IMR-90 (cell line): Measurements from ENCODE around the gene KIF1B. TPM values are rescaled to one million over a fixed set of nuclear protein-coding genes. Genes with fewer than 3 reads are reported as not detected.

ENCODE experiments used
- ATAC-seq: fragments of 200-7000 bp; cut with Tn5 transposase; 2 replicates; pipeline ENCODE4 v1.9.1; 2020; ENCODE audit warnings: low read depth, mild to moderate bottlenecking, moderate library complexity
- BruUV-seq: library from RNA; stranded (reverse); fragments of 400-500 nt; replicated peaks from 2 replicates; lab custom pipeline; 2021; lab: Mats Ljungman, UMichigan
- CTCF ChIA-PET: fragments of 300-600 bp; formaldehyde crosslinking; extraction: SDS; loops from one replicate; lab custom pipeline; 2021; ENCODE audit warnings: antibody characterized with exemption; lab: Yijun Ruan, JAX
- POLR2A ChIA-PET: fragments of 300-600 bp; sonication (Branson Sonifier 250); formaldehyde crosslinking; loops from one replicate; lab custom pipeline; 2022; ENCODE audit warnings: antibody characterized with exemption; ENCODE audit not compliant: unreplicated experiment; lab: Charles Lee
- DNase-seq: peaks from one replicate; pipeline ENCODE4 v3.0.0; 2013
- H2AFZ ChIP-seq: replicated peaks from 2 replicates; pipeline ENCODE3; 2013; ENCODE audit warnings: low read length, mild to moderate bottlenecking; ENCODE audit not compliant: poor library complexity
- H2AK5ac ChIP-seq: 2 replicates; pipeline ENCODE4 v1.6.1; 2013; ENCODE audit warnings: low read depth, low read length, inconsistent platforms
- H2AK9ac ChIP-seq: replicated peaks from 2 replicates; pipeline ENCODE3; 2013; ENCODE audit warnings: mild to moderate bottlenecking, low read depth, low read length, moderate library complexity; ENCODE audit not compliant: poor library complexity
- H2BK120ac ChIP-seq: 2 replicates; pipeline ENCODE4 v1.6.1; 2013; ENCODE audit warnings: low read depth, low read length, inconsistent platforms
- H2BK15ac ChIP-seq: 3 replicates; pipeline ENCODE4 v1.6.1; 2013; ENCODE audit warnings: low read depth, low read length, inconsistent platforms
- H2BK20ac ChIP-seq: 2 replicates; pipeline ENCODE4 v1.6.1; 2013; ENCODE audit warnings: low read depth, mild to moderate bottlenecking, inconsistent platforms, low read length, moderate library complexity
- H2BK5ac ChIP-seq: 2 replicates; pipeline ENCODE4 v1.6.1; 2013; ENCODE audit warnings: mild to moderate bottlenecking, low read depth, low read length, inconsistent platforms; ENCODE audit not compliant: poor library complexity, severe bottlenecking
- H3K14ac ChIP-seq: replicated peaks from 2 replicates; pipeline ENCODE4 v1.6.1; 2013; ENCODE audit warnings: low read depth, low read length, inconsistent platforms
- H3K18ac ChIP-seq: 2 replicates; pipeline ENCODE4 v1.6.1; 2013; ENCODE audit warnings: low read depth, low read length, control low read depth
- H3K23ac ChIP-seq: 2 replicates; pipeline ENCODE4 v1.6.1; 2013; ENCODE audit warnings: low read depth, low read length, inconsistent platforms
- H3K27ac ChIP-seq: 2 replicates; pipeline ENCODE4 v1.5.1; 2013; ENCODE audit warnings: mild to moderate bottlenecking, control low read depth, low read length; ENCODE audit not compliant: insufficient read depth
- H3K27me3 ChIP-seq: 2 replicates; pipeline ENCODE4 v1.6.1; 2013; ENCODE audit warnings: low read length; ENCODE audit not compliant: control insufficient read depth, insufficient read depth
- H3K36me3 ChIP-seq: 2 replicates; pipeline ENCODE4 v1.6.1; 2013; ENCODE audit warnings: low read length, mixed read lengths; ENCODE audit not compliant: control insufficient read depth, insufficient read depth
- H3K4ac ChIP-seq: 2 replicates; pipeline ENCODE4 v1.6.1; 2013; ENCODE audit warnings: low read depth, low read length, inconsistent platforms
- H3K4me1 ChIP-seq: 2 replicates; pipeline ENCODE4 v1.6.1; 2013; ENCODE audit warnings: low read length, mixed read lengths; ENCODE audit not compliant: control insufficient read depth, insufficient read depth
- H3K4me2 ChIP-seq: 2 replicates; pipeline ENCODE4 v1.6.1; 2013; ENCODE audit warnings: low read depth, mild to moderate bottlenecking, control low read depth, low read length, moderate library complexity
- H3K4me3 ChIP-seq: 2 replicates; pipeline ENCODE4 v1.5.1; 2013; ENCODE audit warnings: low read depth, mild to moderate bottlenecking, control low read depth, low read length, moderate library complexity; ENCODE audit not compliant: insufficient read depth
- H3K56ac ChIP-seq: 2 replicates; pipeline ENCODE4 v1.6.1; 2013; ENCODE audit warnings: low read length, inconsistent platforms; ENCODE audit not compliant: insufficient read depth; ENCODE audit errors: extremely low read depth
- H3K79me1 ChIP-seq, 2 experiments: 2 replicates each; pipeline ENCODE4 v1.6.1; 2013; ENCODE audit warnings: low read length in 2 of 2, inconsistent platforms in 1 of 2, low read depth in 1 of 2
- H3K9ac ChIP-seq: 2 replicates; pipeline ENCODE4 v1.6.1; 2013; ENCODE audit warnings: low read depth, low read length, control low read depth
- H3K9me1 ChIP-seq: 2 replicates; pipeline ENCODE4 v1.6.1; 2013; ENCODE audit warnings: low read length, inconsistent platforms; ENCODE audit not compliant: insufficient read depth
- H3K9me3 ChIP-seq: 2 replicates; pipeline ENCODE4 v1.6.1; 2013; ENCODE audit warnings: low read length; ENCODE audit not compliant: control insufficient read depth, insufficient read depth
- H4K20me1 ChIP-seq: 2 replicates; pipeline ENCODE4 v1.6.1; 2013; ENCODE audit warnings: low read length, inconsistent platforms; ENCODE audit not compliant: insufficient read depth
- H4K5ac ChIP-seq: 2 replicates; pipeline ENCODE4 v1.6.1; 2013; ENCODE audit warnings: mild to moderate bottlenecking, low read depth, low read length, control low read depth
- H4K8ac ChIP-seq, 2 experiments: 2 replicates each; pipeline ENCODE4 v1.6.1; 2013; ENCODE audit warnings: low read depth in 2 of 2, low read length in 2 of 2, control low read depth in 1 of 2, inconsistent platforms in 1 of 2
- H4K91ac ChIP-seq: 2 replicates; pipeline ENCODE4 v1.6.1; 2013; ENCODE audit warnings: low read depth, low read length, inconsistent platforms; ENCODE audit not compliant: insufficient read depth
- CHD1 ChIP-seq: IDR thresholded peaks from 2 replicates; pipeline ENCODE4 v1.6.1; 2012; ENCODE audit warnings: low read depth, low read length, improper control_type of control experiment
- CTCF ChIP-seq: conservative IDR thresholded peaks from 2 replicates; pipeline ENCODE4 v1.5.1; 2012; ENCODE audit warnings: mild to moderate bottlenecking, low read depth, low read length, improper control_type of control experiment
- ELK1 ChIP-seq: fragments of 150-350 bp; IDR thresholded peaks from 2 replicates; pipeline ENCODE4 v1.6.1; 2016; ENCODE audit warnings: low read depth, mild to moderate bottlenecking, low read length, moderate library complexity, borderline replicate concordance
- FOS ChIP-seq: fragments of 150-350 bp; IDR thresholded peaks from 2 replicates; pipeline ENCODE4 v1.6.1; 2016; ENCODE audit warnings: low read depth, low read length
- MAFK ChIP-seq: IDR thresholded peaks from 2 replicates; pipeline ENCODE4 v1.6.1; 2012; ENCODE audit warnings: low read depth, low read length, improper control_type of control experiment
- MAZ ChIP-seq: IDR thresholded peaks from 2 replicates; pipeline ENCODE4 v1.6.1; 2012; ENCODE audit warnings: low read depth, mild to moderate bottlenecking, low read length, improper control_type of control experiment, moderate library complexity, borderline replicate concordance
- NFE2L2 ChIP-seq: fragments of 150-350 bp; IDR thresholded peaks from 2 replicates; pipeline ENCODE4 v1.6.1; 2016; ENCODE audit warnings: low read depth, mild to moderate bottlenecking, low read length
- POLR2A ChIP-seq: IDR thresholded peaks from 2 replicates; pipeline ENCODE4 v1.6.1; 2012; ENCODE audit warnings: mild to moderate bottlenecking, low read depth, low read length
- RFX5 ChIP-seq: IDR thresholded peaks from 2 replicates; pipeline ENCODE4 v1.8.0; 2012; ENCODE audit warnings: low read depth, mild to moderate bottlenecking, low read length, moderate library complexity
- SMC3 ChIP-seq: fragments of 150-350 bp; IDR thresholded peaks from 2 replicates; pipeline ENCODE4 v1.6.1; 2016; ENCODE audit warnings: low read depth, mild to moderate bottlenecking, antibody characterized with exemption, low read length, moderate library complexity
- USF2 ChIP-seq: fragments of 150-350 bp; IDR thresholded peaks from 2 replicates; pipeline ENCODE4 v1.6.1; 2017; ENCODE audit warnings: mild to moderate bottlenecking, antibody characterized with exemption, low read length, low read depth
- WGBS, 2 experiments: methylation state at CpG; one replicate each; pipeline versions ENCODE4 v1.1.5 to v1.1.7; 2013; ENCODE audit warnings: missing lambda C conversion rate in 2 of 2; ENCODE audit not compliant: insufficient read length in 1 of 2; ENCODE audit errors: extremely low coverage in 2 of 2; 5-methylcytosine and 5-hydroxymethylcytosine counted together
- dilution Hi-C: fragments of 300-500 bp; cut with HindIII; formaldehyde crosslinking; loops from one replicate; pipeline ENCODE4 v1.14.3; 2018; ENCODE audit warnings: low sequenced_read_pairs; ENCODE audit not compliant: unreplicated experiment
- in situ Hi-C: fragments of 300-500 bp; cut with MboI; formaldehyde crosslinking; loops from 3 replicates; pipeline ENCODE4 v1.14.3; 2019; ENCODE audit warnings: low sequenced_read_pairs, inconsistent platforms, mixed read lengths
- intact Hi-C: fragments of 100-400 bp; cut with micrococcal nuclease; formaldehyde crosslinking; loops from 2 replicates; pipeline ENCODE4 v1.10.0; 2022
- polyA plus RNA-seq, 3 experiments: library from polyadenylated mRNA; depleted of rRNA; stranded (reverse); fragments of >200 nt; gene quantifications; 2 replicates each; pipeline ENCODE4 v1.2.3, GENCODE V29; 2012; ENCODE audit warnings: low replicate concordance in 1 of 3
- total RNA-seq: library from RNA; depleted of rRNA; stranded (reverse); fragments of >200 nt; gene quantifications from 2 replicates; pipeline ENCODE4 v1.2.3, GENCODE V29; 2012

KIF1B gene
- total and polyA plus RNA-seq, 2 of the 4 experiments (the other 2 are of a cell fraction), result 13.0 to 21.1 TPM

- H3K18ac ChIP-seq, result no peak overlapping the region
- no peak overlapping the region for H4K8ac ChIP-seq
- no peak overlapping the region for H2AK9ac ChIP-seq
- BruUV-seq, result no TSS peak
- TF ChIP-seq FOS, result no peak
- no peak for TF ChIP-seq NFE2L2
- no peak for TF ChIP-seq ELK1
- no peak for TF ChIP-seq RFX5
- TF ChIP-seq MAFK, result no peak
- no peak for TF ChIP-seq SMC3
- TF ChIP-seq POLR2A, result no peak
- TF ChIP-seq CTCF, result no peak
- TF ChIP-seq USF2, result no peak
- TF ChIP-seq CHD1, result no peak
- no peak for TF ChIP-seq MAZ
- no peak for ATAC-seq
- no peak overlapping the region for H2AFZ ChIP-seq
- DNase-seq, result no peak
- H3K4ac ChIP-seq, result no peak overlapping the region
- H2BK20ac ChIP-seq, result no peak overlapping the region
- dilution Hi-C loops, result no loop called here
- no peak overlapping the region for H3K9ac ChIP-seq
- no peak overlapping the region for H3K4me2 ChIP-seq
- no peak overlapping the region for H4K5ac ChIP-seq
- ChIA-PET CTCF (no interaction called here), POLR2A (no interaction called here)
- H2BK120ac ChIP-seq, result no peak overlapping the region
- H3K36me3 ChIP-seq, result peaks cover 13% of the 10 kb centered on the region
- no peak overlapping the region for H3K4me3 ChIP-seq
- H3K9me1 ChIP-seq, result no peaks in the 10 kb centered on the region
- WGBS, 2 experiments, result no CpG with 5 or more reads among the region's 8 CpGs
- no peaks in the 10 kb centered on the region for H4K20me1 ChIP-seq
- H2BK15ac ChIP-seq, result no peak overlapping the region
- H3K9me3 ChIP-seq, result no peaks in the 10 kb centered on the region
- no peaks in the 10 kb centered on the region; the same call in 1 of the 2 replicates for H3K4me1 ChIP-seq
- in situ Hi-C loops, result no loop called here
- H3K56ac ChIP-seq, result no peak overlapping the region
- H3K27ac ChIP-seq, result no peak overlapping the region
- H2BK5ac ChIP-seq, result no peak overlapping the region
- intact Hi-C loops, result loop anchor here (1.0 to 10.0 kb wide), 2 partner anchors 47 to 390 kb away; partner anchors contain the start of gene UBE4B
- no peak overlapping the region; the same call in 1 of the 2 replicates for H2AK5ac ChIP-seq
- H3K23ac ChIP-seq, result no peak overlapping the region
- H4K91ac ChIP-seq, result no peak overlapping the region
- H3K14ac ChIP-seq, result no peak overlapping the region
- peaks cover 0 to 3% of the 10 kb centered on the region in 2 experiments; a peak in 1 of 4 replicates for H3K79me1 ChIP-seq
- no peaks in the 10 kb centered on the region for H3K27me3 ChIP-seq
These were observed 214.3 kb downstream of the KIF1B start for GRCh38 chr1:10424651-10425050.
